GM19372 (cell line): ENCODE measurements around the gene PEX14.

Experiments
- ATAC-seq: cut with Tn5 transposase; IDR thresholded peaks from one replicate; pipeline ENCODE4 v1.9.1; 2021; ENCODE audit warnings: mild to moderate bottlenecking, low read depth, moderate library complexity; ENCODE audit not compliant: unreplicated experiment

PEX14 gene

DNA sequence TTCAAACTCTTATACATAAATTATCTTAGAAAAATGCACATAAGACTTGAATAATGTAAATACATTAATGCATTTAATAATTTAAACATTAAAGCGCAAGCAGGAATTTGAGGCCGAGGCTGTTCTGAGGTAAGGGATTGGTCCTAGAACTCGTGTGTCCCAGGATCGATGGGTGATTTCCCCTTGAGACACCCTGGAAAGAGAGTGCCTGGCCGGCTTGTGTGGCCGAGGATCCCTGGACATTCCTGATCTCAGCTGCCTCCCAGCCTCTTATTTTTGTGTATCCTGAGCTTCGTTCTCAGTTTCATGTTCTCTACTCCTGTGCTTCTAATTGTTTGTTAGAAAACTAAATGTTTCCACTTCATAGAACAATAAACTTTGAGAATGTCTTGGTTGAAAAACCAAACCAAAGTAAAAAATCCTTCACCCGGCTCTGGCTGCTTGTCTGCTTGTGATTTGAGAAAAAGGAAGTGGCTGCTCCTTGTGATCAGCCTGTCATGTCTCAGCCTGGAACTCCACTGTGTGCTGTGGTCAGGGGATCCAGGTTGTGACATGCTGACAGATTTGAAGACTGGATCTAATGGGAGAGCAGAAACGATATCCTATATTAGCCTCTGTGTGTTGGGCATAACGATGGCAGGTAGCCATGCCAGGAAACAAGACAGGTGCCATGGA lies 40.7 kb downstream of the PEX14 start:
- ATAC-seq = no peak

DNA sequence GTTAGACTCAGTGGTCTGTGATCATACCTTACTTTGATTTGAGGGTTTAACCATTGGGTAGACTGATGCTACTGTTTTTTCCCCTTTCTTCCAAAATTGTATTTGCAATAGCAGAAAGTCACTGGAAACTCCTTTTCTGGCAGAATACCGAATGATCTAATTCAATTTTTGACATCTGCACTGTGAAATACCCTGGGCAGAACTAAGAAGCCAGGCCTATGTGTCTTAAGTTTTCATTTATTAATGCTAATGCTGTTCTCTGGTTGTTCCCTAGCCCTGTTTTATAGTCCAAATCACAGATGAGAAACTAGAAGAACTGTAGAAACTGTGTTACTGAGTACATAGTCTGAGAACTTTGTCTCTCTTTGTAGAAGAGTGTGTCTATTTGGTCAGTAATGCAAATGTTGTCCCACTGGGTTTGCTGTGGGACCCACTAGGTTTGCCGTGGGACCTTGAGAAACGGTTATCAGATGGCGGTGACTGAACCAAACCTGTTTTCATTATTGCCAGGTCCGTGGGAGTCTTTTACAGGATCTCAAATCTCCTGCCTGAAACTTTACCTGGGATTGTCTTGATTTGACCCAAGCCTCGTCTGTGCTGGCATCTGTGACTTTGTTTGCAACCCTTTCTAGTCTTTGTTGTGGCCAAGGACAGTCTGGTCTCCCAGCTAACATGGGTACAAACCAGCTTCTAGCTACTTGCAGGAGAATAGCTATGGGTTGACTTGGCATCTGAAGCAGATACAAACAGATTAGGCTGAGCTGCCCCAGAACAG lies 41.4 kb downstream of the PEX14 start:
- ATAC-seq = no peak

DNA sequence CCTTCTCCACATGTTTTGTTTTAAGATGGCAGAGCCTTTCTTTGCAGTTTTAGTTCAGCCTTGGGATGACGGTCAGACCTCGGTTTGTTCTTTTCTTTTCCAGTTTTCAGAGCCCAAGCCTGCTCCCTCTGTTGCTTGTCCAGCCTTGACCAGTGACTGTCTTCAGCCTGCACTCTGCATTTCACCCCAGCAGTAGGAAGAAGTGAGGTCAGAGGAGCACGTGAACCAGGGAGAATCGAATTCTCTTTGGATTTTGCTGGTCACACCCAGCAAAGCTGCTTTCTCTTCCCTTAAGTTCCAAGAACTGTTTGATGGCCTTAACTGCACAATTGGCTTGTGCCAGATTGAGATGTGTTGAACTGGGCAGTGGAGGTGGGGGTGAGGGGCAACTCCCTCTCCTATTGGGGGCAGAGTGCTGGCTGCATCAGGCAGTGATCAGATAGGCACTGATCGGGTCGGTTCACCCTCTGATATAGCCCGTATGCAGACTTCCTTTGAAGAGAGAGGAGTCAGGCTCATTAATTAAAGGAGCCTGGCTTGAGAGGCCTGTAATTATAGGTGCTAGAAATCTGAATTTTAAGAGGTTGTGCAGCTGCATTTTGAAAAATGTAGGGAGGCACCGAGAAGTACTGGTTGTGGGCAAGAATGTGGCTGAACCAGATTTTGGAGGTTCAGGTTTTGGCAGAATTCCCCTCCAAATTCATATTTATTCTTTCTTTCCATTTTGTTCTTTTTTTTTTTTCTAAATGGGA lies 42.4 kb downstream of the PEX14 start:
- no peak for ATAC-seq

DNA sequence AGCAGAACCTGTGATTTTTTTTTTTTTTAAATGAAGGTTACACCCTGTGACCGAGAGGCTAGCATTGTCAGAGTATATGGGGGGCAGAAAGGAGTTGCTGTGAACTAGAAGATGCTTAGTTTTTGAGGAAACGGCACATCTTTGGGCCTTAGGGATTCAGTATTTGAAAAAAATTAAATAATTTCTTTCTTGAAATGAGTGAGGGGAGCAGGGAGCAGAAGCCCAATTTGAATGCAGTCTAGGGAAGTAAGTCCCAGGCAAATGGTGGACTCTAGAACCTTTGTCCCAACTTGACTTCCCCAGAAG lies 42.9 kb downstream of the PEX14 start:
- ATAC-seq = no peak

DNA sequence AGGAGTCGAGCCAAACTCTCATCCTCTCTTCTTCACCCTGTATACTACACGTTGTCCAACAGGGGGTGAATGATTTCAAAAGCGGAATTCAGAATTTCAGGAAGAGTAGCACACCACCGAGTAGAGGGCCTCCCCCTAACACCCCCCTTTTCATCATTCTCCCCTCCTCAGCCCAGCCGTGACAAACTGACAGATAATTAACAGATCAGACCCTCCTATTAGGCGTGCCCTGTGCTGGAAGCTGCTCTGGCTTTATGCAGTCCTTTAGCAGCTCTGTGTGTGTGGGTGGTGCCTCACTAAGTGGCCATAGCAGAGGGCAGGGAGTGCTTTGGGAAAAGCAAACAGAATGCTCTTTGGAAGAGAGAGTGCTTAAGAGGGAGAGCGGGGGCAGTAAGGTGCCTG lies 44.3 kb downstream of the PEX14 start:
- ATAC-seq = no peak

DNA sequence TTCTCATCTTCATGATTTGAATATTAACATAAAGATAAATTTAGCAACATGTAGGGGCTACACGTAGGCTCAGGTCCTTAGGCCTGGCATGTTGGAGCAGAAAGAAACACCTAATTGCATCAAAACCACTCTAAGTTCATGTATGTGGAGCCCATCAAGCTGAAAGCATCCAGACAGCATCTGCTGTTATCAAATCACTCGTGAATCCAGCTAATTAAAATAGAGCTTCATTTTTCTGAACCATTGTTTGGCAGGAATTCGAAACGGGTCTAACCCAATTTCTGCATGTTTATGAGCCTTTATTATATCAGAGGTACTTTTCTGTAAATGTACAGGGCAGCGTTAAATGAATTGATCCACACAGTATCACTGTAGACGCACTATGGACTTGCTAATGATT lies 45.7 kb downstream of the PEX14 start:
- ATAC-seq = no peak

DNA sequence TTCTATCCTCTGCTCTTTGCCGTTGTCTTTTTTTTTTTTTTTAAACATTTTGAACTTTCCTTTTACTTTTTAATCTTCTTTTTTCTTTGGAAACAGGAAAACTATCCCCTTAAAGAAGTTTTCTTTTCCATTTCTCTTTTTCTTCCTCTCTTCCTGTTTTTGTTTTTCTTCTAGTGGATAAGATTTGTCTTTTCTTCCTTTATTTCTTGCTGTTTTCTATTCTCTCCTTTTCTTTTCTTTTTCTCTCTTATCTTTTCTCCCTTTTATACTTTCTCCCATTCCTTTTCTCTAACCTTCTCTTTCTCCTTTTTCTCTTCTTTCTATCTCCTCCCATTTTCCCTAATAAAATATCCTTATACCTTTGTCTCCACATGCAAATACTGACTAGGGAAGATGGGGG lies 46.2 kb downstream of the PEX14 start:
- ATAC-seq = no peak

GRCh38 chr1:10521537-10522157 lies 46.9 kb downstream of the PEX14 start:
- no peak for ATAC-seq

- no peak for ATAC-seq
Measured at GRCh38 chr1:10522322-10522860, 47.6 kb downstream of the PEX14 start.

DNA sequence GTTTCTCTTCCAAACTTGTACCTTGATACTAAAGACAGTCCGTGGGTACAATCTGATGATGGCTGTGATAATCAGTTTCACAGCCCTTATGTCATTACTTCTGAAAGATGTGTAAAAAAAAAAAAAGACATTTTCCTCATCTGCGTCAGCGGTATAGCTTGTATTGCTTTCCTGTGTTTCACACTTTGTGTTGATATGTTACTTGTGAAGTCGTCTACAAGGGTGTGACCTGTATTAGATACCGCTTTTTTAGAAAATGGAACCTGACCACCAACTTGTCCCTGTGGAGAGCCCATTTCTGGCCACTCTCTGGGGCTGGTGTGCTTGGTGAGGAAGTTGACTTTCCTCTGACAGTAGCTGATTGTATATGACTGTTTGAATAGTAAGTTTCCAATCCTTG lies 50.5 kb downstream of the PEX14 start:
- ATAC-seq = no peak

DNA sequence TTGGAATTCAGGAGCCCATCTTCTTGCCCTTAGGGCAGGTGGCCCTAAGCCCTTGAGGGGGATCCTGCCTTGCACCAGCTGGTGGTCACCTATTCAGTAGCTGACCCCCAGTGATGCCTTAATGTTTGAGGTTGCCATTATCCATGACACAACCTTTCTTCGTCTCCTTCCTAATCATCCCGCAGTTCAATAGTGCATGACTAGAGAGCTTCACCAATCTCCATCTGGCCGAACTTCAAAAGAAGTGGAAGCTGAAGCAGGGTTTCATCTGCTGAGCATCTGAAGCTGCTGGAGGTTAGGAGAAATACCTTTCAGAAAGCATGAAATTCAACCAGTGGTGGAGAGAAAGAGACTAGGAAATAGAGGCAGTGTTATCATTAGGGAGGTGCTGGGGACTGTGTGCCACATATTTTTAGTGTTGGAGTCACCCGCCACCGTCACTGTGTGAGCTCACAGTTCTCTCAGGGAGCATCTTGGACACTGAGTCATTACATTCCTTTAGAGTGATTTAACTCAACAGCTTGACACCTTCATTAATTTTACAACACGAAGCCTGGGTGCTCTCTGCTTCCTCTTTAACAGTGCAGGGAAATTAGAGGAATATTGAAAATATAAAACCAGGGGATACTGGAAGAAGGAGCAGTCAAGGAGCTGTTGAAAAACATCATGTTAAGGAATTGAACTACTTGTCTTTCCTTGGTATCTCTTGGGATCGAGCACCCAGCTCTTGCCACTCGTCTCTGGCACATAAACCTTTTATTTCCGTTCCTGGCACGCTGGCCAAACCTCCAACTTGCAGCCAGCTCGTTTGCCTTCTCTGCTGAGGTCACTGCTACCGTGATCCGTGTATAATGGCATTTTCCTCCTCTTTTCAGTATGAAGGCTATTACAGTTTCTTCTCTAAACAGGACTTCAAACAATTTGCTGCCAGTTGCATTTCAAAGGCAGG lies 53.6 kb downstream of the PEX14 start:
- ATAC-seq = no peak

- ATAC-seq = no peak
Measured at GRCh38 chr1:10529091-10529490, 54.3 kb downstream of the PEX14 start.

DNA sequence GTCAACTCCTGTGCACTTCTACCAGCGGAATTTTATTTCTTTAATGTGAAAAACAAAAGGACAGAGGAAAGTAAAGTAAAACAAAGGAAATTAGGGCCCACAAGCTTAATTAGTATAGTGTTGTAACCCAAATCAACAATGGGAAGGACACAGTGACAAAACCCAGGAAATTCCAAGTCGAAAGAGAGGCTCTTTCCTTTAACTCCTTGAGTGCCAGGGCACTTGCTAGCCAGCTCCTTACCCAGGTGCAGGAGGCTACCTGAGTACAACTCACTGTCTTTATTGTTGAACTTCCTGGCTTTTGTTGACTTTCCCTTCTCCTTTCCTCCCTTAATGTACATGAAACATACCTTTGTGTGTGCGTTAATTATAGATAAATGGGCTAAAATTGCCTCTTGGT lies 55.0 kb downstream of the PEX14 start:
- ATAC-seq = no peak

DNA sequence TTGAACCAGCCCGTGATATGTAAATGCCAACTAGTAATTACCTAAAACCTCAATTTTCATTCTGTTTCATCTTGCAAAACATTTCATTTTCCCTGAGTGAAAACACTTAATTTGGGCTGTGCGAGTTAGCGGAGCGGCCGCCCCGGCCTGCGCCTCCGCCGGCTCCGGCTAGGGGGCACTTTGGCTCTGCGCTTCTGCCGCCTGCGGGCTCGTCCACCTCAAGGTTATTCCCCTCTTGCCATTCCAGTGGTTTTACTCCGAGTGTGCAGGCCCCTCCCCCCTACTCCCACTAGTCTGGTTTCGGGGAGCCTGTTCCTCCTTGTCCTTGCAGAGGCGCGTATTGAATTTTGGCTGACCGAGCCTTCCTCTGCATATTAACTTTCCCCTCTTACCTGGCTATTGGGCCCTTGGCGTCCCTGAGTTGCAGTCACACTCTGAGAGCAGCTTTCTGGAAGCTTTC lies 55.6 kb downstream of the PEX14 start:
- no peak for ATAC-seq

DNA sequence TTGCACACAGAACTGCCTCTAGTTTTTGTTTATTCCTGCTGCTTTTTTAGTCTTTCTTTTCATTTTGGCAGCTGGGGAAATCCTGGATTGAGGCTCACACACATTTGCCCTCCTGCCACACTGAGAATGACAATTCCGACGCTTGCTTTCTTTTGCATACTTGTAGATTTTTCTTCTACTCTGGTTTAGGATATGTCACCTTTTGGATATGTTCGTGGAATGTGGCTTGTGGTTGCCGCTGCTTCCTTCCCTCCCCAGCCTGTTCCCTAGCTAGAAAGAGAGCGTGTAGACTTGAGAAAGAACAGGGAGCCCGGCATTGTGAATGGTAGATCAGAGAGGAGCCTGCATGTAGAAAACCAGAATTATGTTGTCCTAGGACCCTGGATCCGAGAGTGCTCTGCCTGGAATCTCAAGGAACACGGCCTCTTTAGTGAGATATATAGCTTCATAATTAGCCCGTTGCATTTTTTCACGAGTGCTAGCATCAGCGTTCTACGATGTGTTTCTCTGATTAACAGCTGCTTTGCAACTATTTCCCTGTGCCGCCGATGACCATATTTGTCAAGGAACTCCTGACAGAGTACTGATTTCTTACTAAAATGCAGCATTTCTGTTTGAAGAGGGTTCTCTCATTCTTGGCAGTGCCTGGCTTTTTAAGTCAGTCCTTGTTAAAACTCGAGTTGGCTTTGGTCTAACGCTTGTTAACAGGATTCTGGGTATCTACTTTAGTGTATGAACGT lies 56.2 kb downstream of the PEX14 start:
- ATAC-seq = no peak

GRCh38 chr1:10532362-10532761 lies 57.6 kb downstream of the PEX14 start:
- no peak for ATAC-seq

- ATAC-seq = no peak
Measured at GRCh38 chr1:10534519-10534918, 59.8 kb downstream of the PEX14 start.

DNA sequence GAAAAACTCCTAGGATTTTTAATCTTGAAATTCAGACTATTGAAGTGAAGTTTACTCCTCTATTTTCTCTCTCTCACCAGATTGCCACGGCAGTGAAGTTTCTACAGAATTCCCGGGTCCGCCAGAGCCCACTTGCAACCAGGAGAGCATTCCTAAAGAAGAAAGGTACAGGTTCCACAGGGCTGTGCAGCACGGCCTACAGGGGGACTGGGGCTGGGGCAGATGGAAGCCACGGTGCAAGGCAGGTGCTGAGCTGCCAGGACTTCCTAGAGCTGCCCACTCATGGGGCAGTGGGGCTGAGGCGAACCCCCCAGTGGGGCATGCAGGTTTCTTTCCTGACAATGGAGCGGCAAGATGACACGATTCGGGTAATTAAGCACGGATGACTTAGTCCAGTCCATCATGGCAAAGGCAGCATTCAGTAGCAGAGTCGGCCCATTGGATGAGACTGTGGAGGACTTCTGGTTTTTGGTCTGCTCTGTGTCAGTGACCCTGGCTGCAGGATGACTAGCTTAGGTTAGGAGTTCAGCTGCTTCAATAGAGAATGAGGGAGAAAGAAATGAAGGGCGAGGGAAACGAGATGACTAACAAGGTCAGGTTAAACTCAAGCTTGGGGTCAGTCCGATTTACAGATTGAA lies 61.5 kb downstream of the PEX14 start:
- ATAC-seq = no peak
